HL-60/S4 (cell line): Measurements from ENCODE around the gene FRMD4A.

Experiments used
- in situ Hi-C: fragments of 300-500 bp; cut with MboI; formaldehyde crosslinking; loops from 2 replicates; pipeline ENCODE4 v1.14.3; 2022; ENCODE audit warnings: low sequenced_read_pairs

FRMD4A gene

DNA sequence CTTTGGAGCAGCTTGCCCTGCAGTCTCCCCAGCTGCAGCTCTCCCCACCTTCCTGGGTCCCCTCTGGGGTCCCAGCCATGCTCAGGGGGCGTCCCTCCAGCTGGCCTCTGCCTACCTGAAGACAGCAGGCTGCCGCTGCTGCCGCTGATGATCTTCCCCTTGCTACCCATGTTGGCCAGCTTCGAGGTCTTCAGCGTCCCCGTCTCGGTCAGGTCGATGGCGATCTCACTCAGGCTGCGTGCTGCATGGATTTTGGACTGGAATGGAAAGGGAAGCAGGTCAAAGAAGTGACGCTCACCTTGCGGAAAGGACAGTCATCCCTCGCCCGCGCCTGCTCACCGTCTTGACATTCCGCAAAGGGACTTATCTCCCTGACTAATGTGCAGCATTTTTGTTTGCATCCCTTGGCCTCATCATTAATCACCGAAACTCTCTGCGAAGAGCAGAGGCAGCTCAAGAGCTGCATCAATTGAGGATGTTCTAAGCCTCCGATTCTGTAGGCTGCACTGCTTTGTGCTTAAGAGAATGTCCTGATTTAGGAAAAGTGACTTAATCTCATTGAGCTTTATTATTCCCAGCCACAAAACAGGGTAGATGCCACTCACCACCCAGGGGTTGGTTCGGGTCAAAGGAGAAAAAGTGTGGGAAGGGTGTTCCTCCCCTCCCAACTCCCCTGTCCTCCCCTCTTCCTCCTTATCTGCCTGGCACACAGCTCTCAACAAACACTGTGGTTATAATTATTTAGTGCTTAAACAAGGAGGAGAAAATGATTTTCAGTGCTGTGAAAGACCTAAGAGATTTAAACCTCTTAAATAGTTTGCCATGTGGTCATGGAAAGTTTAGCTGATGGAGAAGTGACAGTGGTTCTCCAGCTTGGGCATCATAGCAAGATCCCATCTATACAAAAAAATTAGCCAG, 636.7 kb downstream of the FRMD4A start:
- in situ Hi-C loops, result no loop called here

DNA sequence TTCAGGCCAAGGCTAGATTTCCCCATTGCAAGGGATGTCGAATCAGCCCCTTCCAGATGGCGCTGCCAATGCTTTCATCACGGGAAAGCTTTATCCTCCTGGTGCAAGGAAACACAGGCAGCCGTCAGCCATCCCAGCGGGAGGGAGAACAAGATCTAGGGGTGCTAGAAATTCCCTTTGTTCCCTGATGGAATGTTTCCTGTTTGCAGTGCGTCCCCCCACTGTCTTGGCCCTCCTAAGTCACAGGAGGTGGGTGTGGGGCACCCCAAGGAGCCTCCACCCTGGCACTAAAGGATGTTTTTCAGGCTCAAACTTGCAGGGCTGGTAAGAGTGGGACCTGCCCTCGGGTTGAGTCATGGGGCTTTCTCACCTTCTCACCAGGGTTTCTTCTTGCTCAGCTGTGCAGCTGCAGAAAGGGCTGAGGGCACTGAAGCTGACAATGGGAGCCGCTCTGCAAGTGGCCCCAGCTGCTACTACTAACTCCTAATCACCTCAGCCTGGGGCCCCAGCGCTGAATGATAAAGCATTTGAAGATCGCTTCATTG, 640.4 kb downstream of the FRMD4A start:
- in situ Hi-C loops, result no loop called here

DNA sequence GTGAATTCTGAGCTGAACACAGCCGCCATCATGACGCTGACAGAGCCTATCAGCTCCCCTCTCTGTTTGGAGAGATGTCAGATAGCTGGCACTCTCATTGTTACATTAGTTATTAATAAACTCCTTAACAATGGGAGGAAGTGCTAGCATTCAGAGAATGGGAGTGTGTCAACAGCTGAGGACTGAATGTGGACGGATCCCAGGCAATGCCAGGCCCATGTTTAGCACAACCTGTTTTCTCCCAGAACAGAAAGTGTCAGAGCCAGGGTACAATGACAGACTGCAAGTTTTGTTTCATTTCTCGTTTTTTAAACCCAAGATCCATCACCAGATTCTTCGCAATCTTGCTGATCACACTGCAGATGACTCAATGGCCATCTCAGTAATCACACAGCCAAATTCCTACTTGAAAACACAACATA, 644.4 kb downstream of the FRMD4A start:
- in situ Hi-C loops, result no loop called here

DNA sequence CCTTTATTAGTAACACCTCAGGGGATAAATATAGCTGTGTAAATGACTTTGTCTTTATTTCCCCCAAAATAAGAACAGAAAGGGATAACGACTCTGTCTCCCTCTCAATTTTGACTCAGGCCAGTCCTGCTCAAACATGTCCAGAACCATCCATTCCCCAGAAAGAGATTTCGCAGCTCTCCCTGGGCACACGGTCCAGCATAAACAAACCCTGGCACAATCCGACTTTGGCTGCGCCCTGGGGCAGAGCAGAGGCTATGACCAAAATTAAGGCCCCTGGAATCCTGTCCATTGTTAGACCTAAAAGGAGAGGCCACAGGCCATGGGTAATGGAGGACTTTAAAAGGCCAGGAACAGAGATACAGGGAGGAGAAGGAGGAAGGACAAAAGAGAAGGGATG, 644.8 kb downstream of the FRMD4A start:
- in situ Hi-C loops, result no loop called here

DNA sequence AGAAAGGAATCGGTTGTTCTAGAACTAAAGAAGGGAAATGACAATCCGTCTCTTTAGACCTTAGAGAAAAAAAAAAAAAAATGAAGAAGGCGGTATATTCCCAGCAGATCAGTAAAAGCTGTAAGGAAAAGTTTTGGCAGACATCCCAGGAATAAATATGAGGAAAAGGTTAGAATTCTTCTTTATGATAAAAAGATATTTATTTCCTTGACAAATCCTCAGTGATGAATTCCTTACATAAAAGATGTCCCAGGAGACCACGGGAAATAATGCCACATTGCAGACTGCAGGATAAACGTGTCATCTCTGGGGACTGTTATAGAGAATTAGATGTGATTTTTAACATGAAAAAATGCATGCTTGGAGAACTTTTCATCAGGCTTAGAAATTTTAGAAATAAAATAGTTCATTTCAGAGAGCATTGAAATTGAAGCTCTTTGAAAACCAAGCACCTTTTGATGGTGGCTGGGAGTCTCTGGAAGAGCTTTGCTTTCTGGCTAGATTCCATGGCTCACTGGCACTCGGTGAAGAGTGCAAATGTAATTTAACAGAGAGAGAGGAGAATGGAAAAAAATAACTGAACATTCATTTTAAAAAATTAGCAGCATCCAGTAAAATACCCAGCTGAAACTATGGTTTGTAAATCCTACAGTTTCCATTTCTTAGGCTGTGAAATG, 645.8 kb downstream of the FRMD4A start:
- in situ Hi-C loops, result no loop called here

DNA sequence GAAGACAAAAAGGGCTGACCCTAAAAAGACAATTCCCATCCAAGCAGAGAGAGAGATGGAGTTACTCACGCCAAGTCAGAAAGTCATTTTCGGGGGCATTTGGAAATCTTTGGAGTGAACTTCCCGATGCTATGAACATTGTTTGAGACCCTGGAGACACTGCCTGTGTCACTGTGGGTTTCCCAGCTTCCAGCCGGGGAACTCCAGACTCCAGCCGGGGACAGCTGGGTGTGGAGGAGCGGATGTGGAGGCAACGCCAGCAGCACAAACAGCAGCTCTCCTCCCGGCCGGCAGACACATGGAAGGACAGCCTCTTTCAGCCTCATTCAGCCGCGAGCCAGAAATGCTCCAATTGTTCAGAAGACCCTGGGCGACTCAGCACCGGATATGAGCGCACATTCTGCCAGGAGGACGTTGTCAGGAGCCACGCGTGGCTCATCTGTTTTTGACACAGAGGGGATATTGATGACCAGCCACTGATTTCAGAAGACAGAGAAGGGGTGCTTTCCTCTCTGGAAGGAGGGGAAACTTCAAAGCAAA, 646.4 kb downstream of the FRMD4A start:
- in situ Hi-C loops, result no loop called here

DNA sequence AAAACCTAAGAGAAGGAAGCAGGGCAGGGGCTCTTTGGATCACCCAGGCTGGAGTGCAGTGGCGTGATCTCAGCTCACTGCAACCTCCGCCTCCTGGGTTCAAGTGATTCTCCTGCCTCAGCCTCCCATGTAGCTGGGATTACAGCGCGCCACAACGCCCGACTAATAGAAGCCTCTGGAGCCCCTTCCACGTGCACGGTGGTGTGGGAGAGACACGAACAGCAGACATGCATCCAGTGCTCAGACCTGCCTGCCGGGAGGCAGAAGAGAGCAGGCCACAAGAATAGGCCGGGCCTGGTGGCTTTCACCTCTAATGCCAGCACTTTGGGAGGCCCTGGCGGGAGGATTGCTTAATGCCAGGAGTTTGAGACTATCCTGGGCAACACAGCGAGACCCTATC, 647.7 kb downstream of the FRMD4A start:
- in situ Hi-C loops, result no loop called here

DNA sequence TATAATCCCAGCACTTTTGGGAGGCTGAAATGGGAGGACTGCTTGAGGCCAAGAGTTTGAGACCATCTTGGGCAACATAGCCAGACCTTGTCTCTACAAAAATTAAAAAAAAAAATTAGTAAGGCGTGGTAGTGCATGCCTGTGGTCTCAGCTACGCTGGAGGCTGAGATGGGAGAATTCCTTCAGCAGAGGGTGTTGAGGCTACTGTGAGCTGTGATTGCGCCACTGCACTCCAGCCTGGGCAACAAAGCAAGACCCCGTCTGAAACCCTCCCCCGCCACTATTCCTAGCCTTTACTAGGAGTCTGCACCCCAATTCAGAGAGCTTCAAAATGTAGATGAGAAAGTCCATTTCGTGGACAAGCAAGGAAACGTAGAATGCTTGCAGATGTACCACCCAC, 648.8 kb downstream of the FRMD4A start:
- in situ Hi-C loops, result no loop called here

DNA sequence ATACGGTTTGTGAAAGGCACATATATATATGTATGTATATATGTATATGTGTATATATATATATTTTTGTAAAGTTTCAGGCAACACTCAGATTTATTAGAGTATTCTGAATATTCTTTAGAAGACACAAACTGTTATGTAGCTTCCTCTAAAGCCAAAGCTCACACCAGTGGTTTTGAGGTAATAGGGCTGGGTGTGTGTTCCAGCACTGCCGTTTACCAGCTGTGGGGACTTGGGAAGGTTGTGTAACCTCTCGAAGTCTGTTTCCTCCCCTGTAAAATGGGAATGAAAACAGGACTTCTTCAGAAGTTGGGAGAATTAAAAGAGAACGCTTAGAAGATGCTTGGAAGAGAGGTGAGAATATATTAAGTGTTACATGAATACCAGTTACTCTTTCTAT, 649.2 kb downstream of the FRMD4A start:
- in situ Hi-C loops, result no loop called here

DNA sequence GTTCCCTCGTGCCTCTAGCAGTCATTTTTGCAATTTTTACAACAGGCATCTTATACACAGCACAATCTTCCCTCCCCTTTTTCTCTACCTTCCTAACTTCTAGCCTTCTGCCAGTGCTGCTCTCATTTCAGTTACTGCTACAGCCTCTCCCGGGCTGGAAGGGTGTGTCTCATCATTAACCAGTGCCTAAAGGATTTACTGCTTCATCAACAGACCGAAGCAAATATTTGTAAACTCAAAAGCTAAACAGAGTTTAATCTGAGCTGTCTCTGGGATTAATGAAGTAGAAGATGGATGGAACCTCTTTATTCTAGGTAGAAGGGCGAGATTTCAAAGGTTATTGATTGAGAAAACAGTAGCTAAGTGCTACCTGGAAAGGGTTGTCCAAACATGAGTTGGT, 649.6 kb downstream of the FRMD4A start:
- in situ Hi-C loops, result no loop called here

DNA sequence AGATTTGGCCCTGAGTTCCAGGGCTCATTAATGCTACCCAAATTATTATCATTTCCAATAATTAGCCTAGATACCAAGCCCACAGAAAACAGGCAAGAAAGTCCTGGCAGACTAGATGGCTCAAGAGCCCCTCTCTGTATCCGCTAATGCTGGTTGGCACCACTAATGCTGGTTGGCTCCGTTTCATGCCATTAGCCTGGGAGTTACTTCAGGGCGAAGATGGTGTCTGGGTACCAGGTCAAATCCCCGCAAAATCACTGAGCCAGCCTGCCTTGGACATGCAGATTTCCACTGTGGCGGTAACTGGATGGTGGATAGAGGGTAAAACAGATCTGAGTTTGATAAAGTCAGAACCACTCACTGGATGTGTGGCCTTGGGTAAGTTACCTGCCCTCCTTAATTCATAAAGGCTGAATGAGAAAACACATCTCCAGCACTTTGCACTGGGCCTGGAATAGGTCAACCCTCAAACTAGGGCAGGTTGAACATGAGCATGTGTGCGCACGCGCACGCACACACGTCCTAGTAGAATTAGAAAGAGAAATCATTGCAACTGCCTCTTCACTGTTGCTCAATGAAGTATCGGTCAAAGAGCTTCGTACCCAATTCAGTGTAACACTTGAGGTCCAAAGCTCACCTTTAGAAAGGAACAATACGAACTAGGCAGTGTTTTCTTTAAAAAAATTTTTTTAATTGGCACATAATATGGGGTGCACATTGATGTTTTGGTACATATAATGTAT, 652.5 kb downstream of the FRMD4A start:
- in situ Hi-C loops, result no loop called here

DNA sequence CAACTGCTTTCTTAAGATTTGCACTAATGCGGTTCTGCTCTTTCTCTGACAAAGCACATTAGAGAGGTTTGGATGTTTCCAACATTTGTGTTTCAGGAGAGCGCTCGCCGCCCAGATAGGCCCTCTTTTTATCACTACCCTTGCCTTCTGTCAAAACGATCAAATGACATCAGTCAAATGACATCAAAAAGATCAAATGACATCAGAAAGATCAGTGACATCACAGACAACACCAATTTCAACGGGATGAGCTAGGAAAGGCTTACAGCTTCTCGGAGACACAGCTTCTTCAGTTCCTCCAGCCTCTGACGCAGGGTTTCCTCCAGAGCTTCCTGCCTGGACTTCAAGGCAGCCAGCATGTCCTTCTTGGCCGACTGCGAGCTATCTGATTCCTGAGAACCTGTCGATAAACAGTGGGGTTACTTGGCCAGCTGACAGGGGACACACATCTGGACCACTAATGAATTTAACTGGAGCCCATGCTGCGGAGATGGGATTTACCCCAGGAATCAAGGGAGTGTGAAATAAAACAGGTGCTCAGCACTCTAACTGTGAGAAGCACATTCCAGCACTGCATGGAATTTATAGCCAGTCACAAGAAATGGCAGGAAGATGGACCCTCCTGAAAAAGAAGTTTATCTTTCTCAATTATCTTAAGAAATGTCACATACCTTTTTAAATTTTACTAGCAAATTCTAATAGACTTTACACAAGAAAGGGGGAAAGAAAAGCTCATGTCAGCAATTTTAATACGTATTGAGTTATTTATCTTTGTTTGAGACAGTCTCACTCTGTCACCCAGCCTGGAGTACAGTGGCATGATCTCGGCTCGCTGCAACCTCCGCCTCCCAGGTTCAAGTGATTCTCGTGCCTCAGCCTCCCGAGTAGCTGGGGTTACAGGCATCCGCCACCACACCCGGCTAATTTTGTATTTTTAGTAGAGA, 655.8 kb downstream of the FRMD4A start:
- in situ Hi-C loops, result no loop called here

DNA sequence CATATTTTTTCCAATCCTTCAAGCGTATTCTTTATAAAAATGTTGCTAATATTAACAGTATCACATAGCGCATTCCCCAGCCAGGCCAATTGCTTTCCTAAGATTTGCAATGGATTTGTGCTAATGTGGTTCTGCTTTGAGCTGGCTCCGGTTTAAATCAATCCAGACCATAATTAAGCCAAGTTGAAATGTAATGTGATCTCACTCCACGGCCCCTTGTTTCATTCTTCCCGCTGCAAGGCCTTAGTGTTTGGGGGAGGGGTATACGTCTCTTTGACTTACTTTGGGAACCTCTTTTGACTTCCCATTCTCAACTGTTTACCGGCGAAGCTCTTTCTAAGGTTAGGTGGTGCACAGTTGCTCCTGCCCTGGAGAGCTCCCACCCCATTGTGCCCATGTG, 657.6 kb downstream of the FRMD4A start:
- in situ Hi-C loops, result no loop called here

DNA sequence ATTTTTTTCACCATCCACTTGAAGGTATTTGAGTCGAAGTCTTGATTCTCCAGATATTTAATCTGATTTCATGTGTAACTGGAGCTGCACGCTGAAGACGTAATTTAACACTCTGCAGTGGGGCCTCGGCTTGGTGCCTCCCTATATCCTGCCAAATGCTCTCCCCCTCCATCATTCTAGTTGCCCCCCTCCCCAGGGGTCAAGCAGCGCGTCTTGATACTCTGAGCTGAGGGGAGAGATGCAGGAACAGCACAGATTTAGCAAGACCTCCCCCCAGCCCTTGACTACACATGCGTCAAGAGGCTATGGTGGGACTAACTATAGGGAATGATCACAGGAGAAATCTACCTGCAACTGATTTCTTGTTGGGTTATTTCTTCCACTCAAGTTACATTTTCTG, 658.2 kb downstream of the FRMD4A start:
- in situ Hi-C loops, result no loop called here

DNA sequence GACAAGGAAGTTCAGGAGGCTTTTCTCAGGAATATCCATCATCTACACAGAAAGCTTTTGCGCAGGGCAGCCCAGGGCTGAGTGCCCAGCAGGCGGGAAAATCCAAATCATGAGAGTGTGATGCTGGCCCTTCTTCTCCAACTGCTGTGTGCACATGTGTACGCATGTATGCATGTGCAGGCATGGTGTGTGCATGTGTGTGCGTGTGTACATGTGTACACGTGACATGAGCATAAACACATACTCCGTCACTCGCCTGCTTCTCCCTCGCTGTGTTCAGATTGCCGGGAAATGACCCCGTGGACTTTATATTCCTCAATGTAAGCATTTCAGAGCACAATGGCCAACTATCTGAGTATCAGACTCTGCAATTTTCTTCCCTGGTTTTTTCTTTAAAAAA, 658.8 kb downstream of the FRMD4A start:
- in situ Hi-C loops, result no loop called here

DNA sequence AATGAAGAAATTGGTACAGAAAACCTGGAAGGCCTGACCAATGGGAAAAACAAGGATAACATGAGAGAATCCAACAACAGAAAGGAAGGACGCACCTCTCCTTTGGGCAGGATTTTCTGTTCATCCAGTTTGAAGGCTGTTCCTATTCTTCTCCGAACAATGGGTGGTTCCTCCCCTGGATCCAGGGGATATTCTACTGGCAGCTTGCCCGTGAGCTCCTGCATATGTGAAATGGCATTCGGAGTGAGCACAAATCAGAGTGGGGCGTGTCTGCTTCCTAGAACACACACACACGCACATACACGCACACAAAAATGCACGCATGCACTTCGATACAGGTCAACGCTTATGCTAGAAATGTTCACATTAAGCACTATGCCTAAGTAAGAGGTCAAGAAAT, 660.4 kb downstream of the FRMD4A start:
- in situ Hi-C loops, result no loop called here

DNA sequence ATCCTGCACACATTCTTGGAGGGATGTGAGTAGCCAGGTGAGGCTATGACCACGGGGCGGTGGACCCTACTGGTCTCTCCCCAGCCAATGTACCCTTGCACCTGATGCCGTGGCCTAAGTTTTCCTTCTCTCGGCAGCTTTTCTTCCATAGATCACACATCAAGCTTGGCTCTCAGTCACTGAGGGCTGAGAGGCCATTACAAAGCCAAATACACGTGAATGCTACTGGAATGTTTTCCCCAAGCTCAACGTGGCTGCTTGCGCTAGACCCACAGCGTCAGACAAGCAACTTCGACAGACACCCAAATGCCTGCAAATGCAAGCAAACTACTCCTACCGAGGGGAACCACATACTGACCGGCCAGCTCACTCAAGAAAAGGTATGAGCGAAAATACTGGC, 660.8 kb downstream of the FRMD4A start:
- in situ Hi-C loops, result no loop called here

DNA sequence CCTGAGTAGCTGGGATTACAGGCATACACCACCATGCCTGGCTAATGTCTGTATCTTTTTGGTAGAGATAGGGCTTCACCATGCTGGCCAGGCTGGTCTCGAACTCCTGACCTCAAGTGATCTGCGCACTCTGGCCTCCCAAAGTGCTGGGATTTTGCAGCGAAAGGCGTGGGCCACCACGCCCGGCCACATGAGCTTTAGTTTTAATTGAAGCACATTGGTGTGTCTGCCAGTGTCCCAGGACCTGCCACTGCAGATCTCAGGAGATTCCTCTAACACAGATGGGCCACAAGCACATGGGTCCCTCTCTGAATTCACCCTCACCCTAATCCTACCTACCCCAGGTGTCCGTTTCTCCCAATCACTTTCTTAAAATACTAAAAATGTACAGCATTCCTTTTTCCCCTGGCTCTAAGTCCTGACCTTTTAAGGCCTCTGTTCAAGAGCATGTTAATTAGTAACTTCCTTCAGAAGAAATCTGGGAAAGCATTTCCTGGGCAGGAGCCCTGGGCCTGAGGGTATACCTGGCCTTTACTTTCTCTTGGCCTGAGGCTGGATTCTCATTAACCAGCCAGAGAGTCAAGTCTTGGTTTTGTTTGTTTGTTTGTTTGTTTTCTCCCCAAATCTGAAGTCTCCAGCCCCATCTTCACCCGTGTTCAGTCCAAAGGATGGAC, 661.4 kb downstream of the FRMD4A start:
- in situ Hi-C loops, result no loop called here

DNA sequence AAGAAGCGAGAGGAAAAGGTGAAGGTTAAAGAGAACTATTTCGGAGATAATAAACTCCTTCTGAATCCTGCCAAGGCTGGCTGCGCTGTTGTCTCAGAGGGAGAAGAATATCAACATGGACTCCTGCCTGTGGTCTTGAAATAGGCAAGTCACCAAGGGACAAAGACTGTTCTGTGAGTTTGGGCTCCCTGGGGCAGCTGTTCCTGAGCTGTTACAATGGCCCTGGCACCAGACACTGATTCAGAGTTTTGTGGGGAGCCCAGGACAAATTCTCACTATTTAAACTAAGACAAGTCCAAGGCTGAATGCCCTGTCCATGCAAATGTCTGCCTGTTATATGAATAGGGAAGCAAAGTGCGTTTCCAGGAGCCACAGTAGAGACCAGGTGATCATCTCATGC, 662.6 kb downstream of the FRMD4A start:
- in situ Hi-C loops, result no loop called here
